ENCODE measurements around the gene NKX6-1. TPM values are rescaled to one million over a fixed set of nuclear protein-coding genes. Genes with fewer than 3 reads are reported as not detected.
A peak's percentile ranks its signal among the peaks of the same experiment; 100 is the strongest.

The NKX6-1 gene
- total RNA-seq, 1 donor: 0.18 TPM

DNA sequence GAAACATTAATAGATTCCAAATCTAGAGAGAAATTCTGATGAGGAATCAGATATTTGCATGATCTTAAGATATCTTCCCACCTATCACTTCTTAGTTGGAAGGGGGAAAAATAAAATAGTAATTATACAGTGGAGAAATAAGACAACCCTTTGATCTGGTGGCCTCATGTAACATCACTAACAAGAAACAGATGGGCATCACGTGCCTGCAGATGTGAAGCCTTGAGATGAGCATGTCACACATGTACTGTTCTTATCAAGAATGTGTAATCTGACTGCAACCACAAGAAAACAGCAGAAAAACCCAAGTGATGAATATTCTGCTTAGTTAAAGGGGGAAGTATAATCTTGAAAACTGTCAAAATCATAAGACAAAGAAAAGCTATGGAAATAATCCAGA lies 31.4 kb upstream of the NKX6-1 start:
- TF ChIP-seq, protein P1, sequence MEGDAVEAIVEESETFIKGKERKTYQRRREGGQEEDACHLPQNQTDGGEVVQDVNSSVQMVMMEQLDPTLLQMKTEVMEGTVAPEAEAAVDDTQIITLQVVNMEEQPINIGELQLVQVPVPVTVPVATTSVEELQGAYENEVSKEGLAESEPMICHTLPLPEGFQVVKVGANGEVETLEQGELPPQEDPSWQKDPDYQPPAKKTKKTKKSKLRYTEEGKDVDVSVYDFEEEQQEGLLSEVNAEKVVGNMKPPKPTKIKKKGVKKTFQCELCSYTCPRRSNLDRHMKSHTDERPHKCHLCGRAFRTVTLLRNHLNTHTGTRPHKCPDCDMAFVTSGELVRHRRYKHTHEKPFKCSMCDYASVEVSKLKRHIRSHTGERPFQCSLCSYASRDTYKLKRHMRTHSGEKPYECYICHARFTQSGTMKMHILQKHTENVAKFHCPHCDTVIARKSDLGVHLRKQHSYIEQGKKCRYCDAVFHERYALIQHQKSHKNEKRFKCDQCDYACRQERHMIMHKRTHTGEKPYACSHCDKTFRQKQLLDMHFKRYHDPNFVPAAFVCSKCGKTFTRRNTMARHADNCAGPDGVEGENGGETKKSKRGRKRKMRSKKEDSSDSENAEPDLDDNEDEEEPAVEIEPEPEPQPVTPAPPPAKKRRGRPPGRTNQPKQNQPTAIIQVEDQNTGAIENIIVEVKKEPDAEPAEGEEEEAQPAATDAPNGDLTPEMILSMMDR (IDR thresholded peaks at IDR 0.05; ENCODE audit: insufficient read depth, low read length): no peak
- peak; percentile 47 for DNase-seq (ENCODE audit: low read depth)
- no peak overlapping the region for H3K4me3 ChIP-seq (ENCODE audit: low read depth, low read length)

DNA sequence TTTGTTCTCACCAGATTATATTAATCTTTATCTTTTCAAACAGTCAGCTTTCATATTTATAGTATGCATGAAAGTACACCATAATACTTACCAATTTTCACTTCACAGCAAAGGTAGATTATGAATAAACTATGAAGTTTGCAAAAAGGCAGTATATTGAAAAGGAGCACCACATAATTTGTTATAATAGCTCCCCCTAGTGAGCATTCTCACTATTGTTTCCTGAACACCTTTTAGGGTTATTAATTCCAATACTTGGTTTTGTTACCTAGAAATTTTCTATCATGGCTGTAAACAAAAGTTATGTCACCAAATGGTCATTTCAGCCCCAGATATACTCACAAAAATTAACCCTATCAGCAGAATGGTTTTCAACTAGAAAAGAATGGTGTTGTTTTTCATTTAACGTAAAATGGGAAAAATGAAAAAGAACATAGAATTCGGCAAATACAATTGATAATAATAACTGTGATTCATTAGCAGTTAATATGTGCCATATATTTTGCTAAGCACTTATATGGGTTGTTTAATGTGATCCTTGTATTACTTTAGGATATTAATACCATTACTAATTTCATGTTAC lies 30.2 kb upstream of the NKX6-1 start:
- no peak overlapping the region for H3K4me3 ChIP-seq (ENCODE audit: low read depth, low read length)
- DNase-seq (ENCODE audit: low read depth): peak; percentile 44
- TF ChIP-seq, protein P1 (IDR thresholded peaks at IDR 0.05; ENCODE audit: insufficient read depth, low read length): peak; percentile 65

DNA sequence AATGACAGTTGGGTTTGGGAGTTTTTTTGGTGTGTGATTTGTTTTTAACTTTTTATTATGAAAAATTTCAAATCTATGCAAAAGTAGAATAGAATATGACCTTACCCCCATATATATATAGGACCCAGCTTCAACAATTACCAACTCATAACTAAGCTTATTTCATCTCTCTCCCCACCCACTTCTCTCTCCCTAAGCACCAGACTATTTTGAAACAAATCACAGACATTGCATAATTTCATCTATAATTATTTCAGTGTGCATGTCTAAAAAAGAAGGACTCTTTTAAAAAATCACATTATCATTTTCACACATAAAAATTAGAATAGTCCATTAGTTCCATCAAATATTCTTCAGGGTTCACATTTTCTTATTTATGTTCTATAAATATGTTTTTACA lies 28.3 kb upstream of the NKX6-1 start:
- no peak for DNase-seq (ENCODE audit: low read depth)
- TF ChIP-seq, protein P1 (IDR thresholded peaks at IDR 0.05; ENCODE audit: insufficient read depth, low read length): no peak
- no peak overlapping the region for H3K4me3 ChIP-seq (ENCODE audit: low read depth, low read length)

DNA sequence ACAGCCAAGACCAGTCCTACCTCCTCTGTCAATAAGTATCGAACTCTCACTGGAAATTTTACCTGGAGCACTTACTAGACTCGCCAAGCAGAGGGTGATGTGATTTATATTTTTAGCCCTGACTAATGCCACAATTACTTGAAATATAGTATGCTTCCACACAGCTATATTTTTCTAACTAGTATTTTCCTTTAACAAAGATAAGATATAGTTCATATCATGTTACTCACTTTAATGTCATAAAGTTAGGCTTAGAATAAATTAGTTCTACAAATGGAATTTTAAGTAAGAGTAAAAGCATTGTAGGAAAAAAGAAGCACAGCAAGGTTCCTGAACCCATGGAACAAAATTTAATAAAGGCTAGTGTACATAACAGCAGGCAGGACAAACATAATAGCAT lies 16.0 kb upstream of the NKX6-1 start:
- no peak overlapping the region for H3K4me3 ChIP-seq (ENCODE audit: low read depth, low read length)
- TF ChIP-seq, protein P1 (IDR thresholded peaks at IDR 0.05; ENCODE audit: insufficient read depth, low read length): no peak
- peak; percentile 25 for DNase-seq (ENCODE audit: low read depth)

DNA sequence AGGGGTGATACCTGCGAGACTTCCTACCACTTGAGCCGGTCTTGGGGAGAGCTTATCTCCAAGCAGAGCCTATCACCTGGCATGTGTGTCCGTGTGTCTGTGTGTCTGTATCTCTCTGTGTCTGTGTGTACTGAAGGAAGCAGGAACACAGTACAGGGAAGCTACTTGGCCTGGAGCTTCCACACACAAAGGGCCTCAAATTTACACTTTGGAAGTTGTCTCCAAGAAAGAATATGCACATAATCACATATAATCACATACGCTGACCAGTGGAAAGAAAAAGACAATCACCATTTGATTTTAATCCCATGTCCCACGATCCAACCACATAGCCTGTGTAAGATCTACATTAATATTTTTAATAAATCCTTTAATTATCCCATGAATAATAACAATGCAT lies 13.2 kb upstream of the NKX6-1 start:
- TF ChIP-seq, protein P1 (IDR thresholded peaks at IDR 0.05; ENCODE audit: insufficient read depth, low read length): no peak
- DNase-seq (ENCODE audit: low read depth): no peak
- H3K4me3 ChIP-seq (ENCODE audit: low read depth, low read length): no peak overlapping the region

DNA sequence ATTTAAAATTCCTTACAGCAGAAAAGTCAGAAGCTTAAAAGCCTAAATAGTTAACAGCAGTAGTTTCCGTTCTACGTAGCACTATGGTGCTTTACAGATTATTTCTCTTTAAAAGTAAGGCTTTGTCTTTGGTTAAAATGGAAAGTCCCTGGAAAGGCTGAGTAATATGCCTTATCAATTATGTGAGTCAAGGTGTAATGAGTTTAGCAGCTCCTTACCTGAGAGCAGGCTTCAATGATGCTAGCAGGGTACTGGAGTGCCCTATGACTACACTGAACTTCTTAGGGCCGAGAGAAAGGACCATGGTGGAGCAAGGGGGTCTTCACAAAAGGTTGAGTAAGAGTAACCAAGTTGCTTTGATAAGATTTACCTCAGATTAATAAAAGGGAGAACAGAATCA lies 12.6 kb upstream of the NKX6-1 start:
- TF ChIP-seq, protein P1 (IDR thresholded peaks at IDR 0.05; ENCODE audit: insufficient read depth, low read length): no peak
- DNase-seq (ENCODE audit: low read depth): no peak

DNA sequence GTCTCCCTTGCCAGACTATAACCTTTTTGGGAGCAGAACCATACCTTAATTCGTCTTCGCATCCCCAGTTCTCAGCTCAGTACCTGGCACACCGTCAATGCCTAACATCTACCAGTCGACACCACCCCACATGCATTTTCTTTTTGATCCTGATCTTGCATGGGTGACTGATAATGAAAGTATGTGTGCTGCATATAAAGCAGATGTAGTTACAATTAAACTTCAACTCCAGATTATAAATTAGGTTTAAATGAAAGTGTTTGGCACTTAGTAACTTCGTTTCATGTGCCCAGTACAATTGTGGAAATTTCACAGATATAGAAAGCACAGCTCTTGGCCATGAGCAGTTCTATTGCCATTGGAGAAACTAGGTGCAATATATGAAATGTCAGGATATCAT lies 8.8 kb upstream of the NKX6-1 start:
- TF ChIP-seq, protein P1 (IDR thresholded peaks at IDR 0.05; ENCODE audit: insufficient read depth, low read length): no peak
- no peak for DNase-seq (ENCODE audit: low read depth)

More for the DNA sequence above, 12.6 kb upstream of the NKX6-1 start:
- H3K4me3 ChIP-seq (ENCODE audit: low read depth, low read length): no peak overlapping the region

More for the DNA sequence above, 8.8 kb upstream of the NKX6-1 start:
- no peak overlapping the region for H3K4me3 ChIP-seq (ENCODE audit: low read depth, low read length)
